HepG2 (cell line): Measurements from ENCODE around the gene TUT1. TPM values are rescaled to one million over a fixed set of nuclear protein-coding genes. Genes with fewer than 3 reads are reported as not detected.
A peak's percentile ranks its signal among the peaks of the same experiment; 100 is the strongest.

ENCODE experiments used
- BATF2 ChIP-seq: sonication (generic); formaldehyde crosslinking; IDR thresholded peaks from 2 replicates; pipeline ENCODE4 v1.8.0; 2022; ENCODE audit warnings: mild to moderate bottlenecking, missing genetic modification reagents, moderate library complexity
- CAMTA2 ChIP-seq: sonication (generic); formaldehyde crosslinking; IDR thresholded peaks from 2 replicates; pipeline ENCODE4 v1.4.0; 2020; ENCODE audit warnings: mild to moderate bottlenecking, missing genetic modification reagents, borderline replicate concordance
- GABPA ChIP-seq, 2 experiments: IDR thresholded peaks; 2 replicates each; pipeline ENCODE4 v1.6.1; 2011 to 2016; ENCODE audit warnings: low read depth in 2 of 2, low read length in 1 of 2, missing biosample characterization in 1 of 2, missing genetic modification characterization in 1 of 2
- GABPB1 ChIP-seq: IDR thresholded peaks from 2 replicates; pipeline ENCODE4 v1.6.1; 2016; ENCODE audit warnings: mild to moderate bottlenecking, missing genetic modification reagents, moderate library complexity, missing compliant biosample characterization
- HNF4G ChIP-seq, 2 experiments: sonication (generic) in 1 of 2; formaldehyde crosslinking in 1 of 2; IDR thresholded peaks; 2 replicates each; pipeline versions ENCODE4 v1.4.0 to v1.6.1; 2011 to 2020; ENCODE audit warnings: borderline replicate concordance in 2 of 2, low read depth in 2 of 2, mild to moderate bottlenecking in 2 of 2, low read length in 1 of 2, missing genetic modification reagents in 1 of 2, moderate library complexity in 1 of 2
- NR2F1 ChIP-seq, 2 experiments: fragments of 450-650 bp in 1 of 2; formaldehyde crosslinking in 1 of 2; IDR thresholded peaks; 2 replicates each; pipeline versions ENCODE4 v1.5.0 to v1.6.1; 2016 to 2020; ENCODE audit warnings: mild to moderate bottlenecking in 1 of 2, missing compliant biosample characterization in 1 of 2, missing genetic modification reagents in 1 of 2, moderate library complexity in 1 of 2
- RBM39 ChIP-seq: fragments of 200-400 bp; formaldehyde crosslinking; IDR thresholded peaks from one replicate; pipeline ENCODE4 v1.6.1; 2018; ENCODE audit warnings: antibody characterized with exemption, mild to moderate bottlenecking, low read depth, low read length; ENCODE audit not compliant: poor library complexity, severe bottlenecking
- RFX1 ChIP-seq: fragments of 450-650 bp; IDR thresholded peaks from 2 replicates; pipeline ENCODE4 v1.6.1; 2017
- TBL1XR1 ChIP-seq: fragments of 150-350 bp; IDR thresholded peaks from 2 replicates; pipeline ENCODE4 v1.6.1; 2014; ENCODE audit warnings: borderline replicate concordance, low read length; ENCODE audit not compliant: partially characterized antibody
- WIZ ChIP-seq: sonication (generic); formaldehyde crosslinking; IDR thresholded peaks from 2 replicates; pipeline ENCODE4 v1.5.1; 2020; ENCODE audit warnings: mild to moderate bottlenecking, missing genetic modification reagents
- YY1 ChIP-seq: IDR thresholded peaks from 2 replicates; pipeline ENCODE4 v1.6.1; 2011; ENCODE audit warnings: low read length, low read depth, moderate library complexity, mild to moderate bottlenecking; ENCODE audit not compliant: insufficient read depth, insufficient replicate concordance
- ZMYM2 ChIP-seq: sonication (generic); formaldehyde crosslinking; IDR thresholded peaks from 2 replicates; pipeline ENCODE4 v1.8.0; 2022; ENCODE audit warnings: mild to moderate bottlenecking, missing genetic modification reagents
- ZNF207 ChIP-seq: fragments of 450-650 bp; IDR thresholded peaks from 2 replicates; pipeline ENCODE4 v1.6.1; 2016; ENCODE audit warnings: antibody characterized with exemption, borderline replicate concordance
- ZNF703 ChIP-seq: sonication (generic); formaldehyde crosslinking; IDR thresholded peaks from 2 replicates; pipeline ENCODE4 v1.5.1; 2020; ENCODE audit warnings: missing genetic modification reagents, mild to moderate bottlenecking, moderate library complexity, borderline replicate concordance
- ZNF850 ChIP-seq: sonication (generic); formaldehyde crosslinking; conservative IDR thresholded peaks from 2 replicates; pipeline ENCODE4 v1.9.0; 2021; ENCODE audit warnings: mild to moderate bottlenecking, missing genetic modification reagents
- polyA plus RNA-seq, 8 experiments: library from polyadenylated mRNA; depleted of rRNA in 3 of 8; stranded (reverse) in 7 of 8; unstranded in 1 of 8; fragments of >200 nt; fragmentation: Illumina TruSeq in 4 of 8; extraction: Trizol in 4 of 8; gene quantifications; 2 replicates each; pipeline versions ENCODE4 v1.2.1 to v1.2.3, GENCODE V29; 2011 to 2016; ENCODE audit warnings: low read depth in 4 of 8, missing spikeins in 1 of 8, mixed read lengths in 1 of 8; ENCODE audit not compliant: insufficient read depth in 1 of 8
- total RNA-seq, 5 experiments: library from RNA; depleted of rRNA; stranded (reverse); fragments of >200 nt; fragmentation: Illumina TruSeq; extraction: Trizol; gene quantifications; 2 replicates each; pipeline ENCODE4 v1.2.3, GENCODE V29; 2016; ENCODE audit warnings: low read depth in 1 of 5
- TF ChIP-seq, protein P1 (sequence below): IDR thresholded peaks from 2 replicates; pipeline ENCODE4 v1.6.1; 2016; ENCODE audit warnings: missing biosample characterization, missing genetic modification reagents, low read depth
- TF ChIP-seq, protein P2 (sequence below): sonication (generic); formaldehyde crosslinking; conservative IDR thresholded peaks from 2 replicates; pipeline ENCODE4 v1.8.1; 2023; ENCODE audit warnings: missing genetic modification reagents
- TF ChIP-seq, protein P3 (sequence below): sonication (generic); formaldehyde crosslinking; IDR thresholded peaks from 2 replicates; pipeline ENCODE4 v1.4.0; 2020; ENCODE audit warnings: missing genetic modification reagents

TUT1 gene
- total and polyA plus RNA-seq, 2 of the 13 experiments (the other 11 are each of a cell fraction or from before 2014, with no cell fraction given), result 9.7 to 14.3 TPM

DNA sequence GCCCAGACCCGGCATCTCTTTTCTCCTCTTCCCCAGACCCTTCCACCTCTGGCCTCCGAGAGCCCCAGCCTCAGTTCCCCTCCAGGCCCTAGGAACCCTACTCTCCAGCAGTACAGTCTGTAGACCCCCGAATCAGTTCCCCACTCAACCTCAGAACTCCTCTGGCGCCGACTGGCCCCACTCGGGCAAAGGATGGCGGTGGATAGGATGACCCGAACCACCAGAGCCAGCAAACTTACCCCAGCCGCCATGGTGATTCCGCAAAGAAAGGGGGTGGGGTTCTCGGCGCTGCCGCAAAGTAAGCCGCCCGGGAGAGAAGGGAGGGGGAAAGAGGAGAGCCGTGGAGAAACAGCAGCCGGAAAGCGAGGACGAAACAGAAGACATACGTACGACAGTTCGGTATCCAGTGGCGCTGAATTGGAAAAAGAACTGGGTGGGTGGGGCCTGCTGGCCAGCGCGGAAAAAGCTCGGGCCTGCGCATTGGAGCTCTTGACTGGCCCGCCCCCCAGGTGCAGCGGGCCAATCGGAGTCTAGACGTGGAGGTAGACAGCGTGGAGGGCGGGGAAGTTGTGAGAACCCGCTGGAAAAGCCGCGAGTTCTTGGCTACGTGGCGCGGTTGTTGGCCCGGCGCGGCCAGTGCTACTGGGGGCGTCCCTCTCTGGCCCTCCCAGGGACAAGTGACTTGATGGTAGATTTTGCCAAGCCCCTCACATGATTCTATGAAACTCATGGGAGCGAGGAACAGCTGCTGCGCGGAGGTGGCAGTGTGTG is 17.5 kb downstream of the TUT1 start, which contains the start of gene EEF1G (continued):
- no peak for TF ChIP-seq NR2F1 (CRISPR knock-in tag; IDR thresholded peaks at IDR 0.05)
- no peak for TF ChIP-seq TBL1XR1
- TF ChIP-seq ZMYM2 (CRISPR knock-in tag), result 0 out of 2 replicates have a peak, but pooled peaks have one; percentile 29
- no peak for TF ChIP-seq WIZ (CRISPR knock-in tag)
- TF ChIP-seq, protein P1, sequence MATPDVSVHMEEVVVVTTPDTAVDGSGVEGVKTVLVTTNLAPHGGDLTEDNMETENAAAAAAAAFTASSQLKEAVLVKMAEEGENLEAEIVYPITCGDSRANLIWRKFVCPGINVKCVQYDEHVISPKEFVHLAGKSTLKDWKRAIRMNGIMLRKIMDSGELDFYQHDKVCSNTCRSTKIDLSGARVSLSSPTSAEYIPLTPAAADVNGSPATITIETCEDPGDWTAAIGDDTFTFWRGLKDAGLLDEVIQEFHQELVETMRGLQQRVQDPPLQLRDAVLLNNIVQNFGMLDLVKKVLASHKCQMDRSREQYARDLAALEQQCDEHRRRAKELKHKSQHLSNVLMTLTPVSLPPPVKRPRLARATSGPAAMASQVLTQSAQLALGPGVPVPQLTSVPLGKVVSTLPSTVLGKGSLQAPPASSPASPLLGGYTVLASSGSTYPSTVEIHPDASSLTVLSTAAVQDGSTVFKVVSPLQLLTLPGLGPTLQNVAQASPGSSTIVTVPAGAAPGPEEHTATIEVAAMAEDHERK (CRISPR knock-in tag), result 0 out of 2 replicates have a peak, but pooled peaks have one; percentile 19
- no peak for TF ChIP-seq ZNF207
- no peak for TF ChIP-seq CAMTA2 (CRISPR knock-in tag)
- TF ChIP-seq HNF4G (IDR thresholded peaks at IDR 0.05; ENCODE audit: borderline replicate concordance, low read depth, low read length), result peak; percentile 4; the same call in 1 of the 2 replicates
- TF ChIP-seq HNF4G (CRISPR knock-in tag; IDR thresholded peaks at IDR 0.05; ENCODE audit: borderline replicate concordance, low read depth), result no peak
- TF ChIP-seq ZNF703 (CRISPR knock-in tag), result no peak
- TF ChIP-seq YY1, result peak; percentile 92
- TF ChIP-seq, protein P2, sequence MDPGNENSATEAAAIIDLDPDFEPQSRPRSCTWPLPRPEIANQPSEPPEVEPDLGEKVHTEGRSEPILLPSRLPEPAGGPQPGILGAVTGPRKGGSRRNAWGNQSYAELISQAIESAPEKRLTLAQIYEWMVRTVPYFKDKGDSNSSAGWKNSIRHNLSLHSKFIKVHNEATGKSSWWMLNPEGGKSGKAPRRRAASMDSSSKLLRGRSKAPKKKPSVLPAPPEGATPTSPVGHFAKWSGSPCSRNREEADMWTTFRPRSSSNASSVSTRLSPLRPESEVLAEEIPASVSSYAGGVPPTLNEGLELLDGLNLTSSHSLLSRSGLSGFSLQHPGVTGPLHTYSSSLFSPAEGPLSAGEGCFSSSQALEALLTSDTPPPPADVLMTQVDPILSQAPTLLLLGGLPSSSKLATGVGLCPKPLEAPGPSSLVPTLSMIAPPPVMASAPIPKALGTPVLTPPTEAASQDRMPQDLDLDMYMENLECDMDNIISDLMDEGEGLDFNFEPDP (CRISPR knock-in tag), result no peak
- TF ChIP-seq BATF2 (CRISPR knock-in tag), result no peak
- TF ChIP-seq RFX1, result peak; percentile 26; the same call in 1 of the 2 replicates
- TF ChIP-seq, protein P3, sequence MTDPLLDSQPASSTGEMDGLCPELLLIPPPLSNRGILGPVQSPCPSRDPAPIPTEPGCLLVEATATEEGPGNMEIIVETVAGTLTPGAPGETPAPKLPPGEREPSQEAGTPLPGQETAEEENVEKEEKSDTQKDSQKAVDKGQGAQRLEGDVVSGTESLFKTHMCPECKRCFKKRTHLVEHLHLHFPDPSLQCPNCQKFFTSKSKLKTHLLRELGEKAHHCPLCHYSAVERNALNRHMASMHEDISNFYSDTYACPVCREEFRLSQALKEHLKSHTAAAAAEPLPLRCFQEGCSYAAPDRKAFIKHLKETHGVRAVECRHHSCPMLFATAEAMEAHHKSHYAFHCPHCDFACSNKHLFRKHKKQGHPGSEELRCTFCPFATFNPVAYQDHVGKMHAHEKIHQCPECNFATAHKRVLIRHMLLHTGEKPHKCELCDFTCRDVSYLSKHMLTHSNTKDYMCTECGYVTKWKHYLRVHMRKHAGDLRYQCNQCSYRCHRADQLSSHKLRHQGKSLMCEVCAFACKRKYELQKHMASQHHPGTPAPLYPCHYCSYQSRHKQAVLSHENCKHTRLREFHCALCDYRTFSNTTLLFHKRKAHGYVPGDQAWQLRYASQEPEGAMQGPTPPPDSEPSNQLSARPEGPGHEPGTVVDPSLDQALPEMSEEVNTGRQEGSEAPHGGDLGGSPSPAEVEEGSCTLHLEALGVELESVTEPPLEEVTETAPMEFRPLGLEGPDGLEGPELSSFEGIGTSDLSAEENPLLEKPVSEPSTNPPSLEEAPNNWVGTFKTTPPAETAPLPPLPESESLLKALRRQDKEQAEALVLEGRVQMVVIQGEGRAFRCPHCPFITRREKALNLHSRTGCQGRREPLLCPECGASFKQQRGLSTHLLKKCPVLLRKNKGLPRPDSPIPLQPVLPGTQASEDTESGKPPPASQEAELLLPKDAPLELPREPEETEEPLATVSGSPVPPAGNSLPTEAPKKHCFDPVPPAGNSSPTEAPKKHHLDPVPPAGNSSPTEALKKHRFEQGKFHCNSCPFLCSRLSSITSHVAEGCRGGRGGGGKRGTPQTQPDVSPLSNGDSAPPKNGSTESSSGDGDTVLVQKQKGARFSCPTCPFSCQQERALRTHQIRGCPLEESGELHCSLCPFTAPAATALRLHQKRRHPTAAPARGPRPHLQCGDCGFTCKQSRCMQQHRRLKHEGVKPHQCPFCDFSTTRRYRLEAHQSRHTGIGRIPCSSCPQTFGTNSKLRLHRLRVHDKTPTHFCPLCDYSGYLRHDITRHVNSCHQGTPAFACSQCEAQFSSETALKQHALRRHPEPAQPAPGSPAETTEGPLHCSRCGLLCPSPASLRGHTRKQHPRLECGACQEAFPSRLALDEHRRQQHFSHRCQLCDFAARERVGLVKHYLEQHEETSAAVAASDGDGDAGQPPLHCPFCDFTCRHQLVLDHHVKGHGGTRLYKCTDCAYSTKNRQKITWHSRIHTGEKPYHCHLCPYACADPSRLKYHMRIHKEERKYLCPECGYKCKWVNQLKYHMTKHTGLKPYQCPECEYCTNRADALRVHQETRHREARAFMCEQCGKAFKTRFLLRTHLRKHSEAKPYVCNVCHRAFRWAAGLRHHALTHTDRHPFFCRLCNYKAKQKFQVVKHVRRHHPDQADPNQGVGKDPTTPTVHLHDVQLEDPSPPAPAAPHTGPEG, result 0 out of 2 replicates have a peak, but pooled peaks have one; percentile 16
- TF ChIP-seq ZNF850 (CRISPR knock-in tag), result no peak
- no peak for TF ChIP-seq GABPA (IDR thresholded peaks at IDR 0.05; ENCODE audit: low read depth, low read length)
- peak; percentile 64 for TF ChIP-seq GABPA (CRISPR knock-in tag; IDR thresholded peaks at IDR 0.05; ENCODE audit: low read depth)
- TF ChIP-seq GABPB1 (CRISPR knock-in tag), result peak; percentile 67
- no peak for TF ChIP-seq RBM39
